ENCODE results near the gene STK39.

Gene STK39

DNA sequence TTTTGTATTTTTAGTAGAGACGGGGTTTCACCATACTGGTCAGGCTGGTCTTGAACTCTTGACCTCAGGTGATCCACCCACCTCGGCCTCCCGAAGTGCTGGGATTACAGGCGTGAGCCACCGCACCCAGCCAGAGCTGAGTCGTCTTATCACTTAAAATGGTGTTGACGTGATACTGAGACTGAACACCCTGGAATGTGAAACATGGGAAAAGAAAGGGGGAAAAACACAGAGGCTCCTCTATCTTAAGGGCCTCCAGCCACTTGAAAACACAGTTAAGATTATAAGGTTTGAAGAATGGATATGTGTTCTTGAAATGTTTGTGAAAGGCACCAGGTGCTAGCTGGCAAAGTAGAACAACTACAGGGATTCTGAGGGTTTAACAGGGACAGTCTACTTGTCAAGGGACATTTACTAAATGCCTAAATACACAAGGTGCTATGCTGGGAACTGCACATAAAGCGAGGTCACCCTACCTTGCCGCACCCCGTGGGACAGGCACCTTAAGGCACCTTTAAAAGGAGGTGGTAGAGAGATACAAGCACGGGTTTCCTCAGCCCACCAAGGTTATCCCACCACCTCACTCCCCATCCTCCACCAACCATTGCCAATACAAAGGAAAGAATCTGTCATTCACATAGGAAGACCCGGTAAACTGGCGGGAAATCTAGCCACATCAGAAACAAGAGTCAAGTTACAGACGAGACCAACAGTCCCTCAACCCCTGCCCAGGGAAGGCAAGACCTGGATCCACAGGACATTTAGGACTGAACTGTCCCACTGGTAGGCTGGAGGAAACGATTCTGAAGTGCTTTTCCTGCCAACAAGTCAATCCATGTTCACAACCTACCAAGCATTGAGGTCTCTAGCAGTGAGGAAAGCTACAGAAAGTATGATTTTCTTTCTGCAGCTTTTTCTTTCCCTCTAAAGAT is 43.4 kb downstream of the STK39 start:
- H3K9me3 ChIP-seq (ENCODE audit: control insufficient read depth, insufficient read depth, low read length), result no peaks in the 10 kb centered on the region
- no peak overlapping the region for H3K4me3 ChIP-seq (ENCODE audit: low read length)
- no peaks in the 10 kb centered on the region for H3K27me3 ChIP-seq (ENCODE audit: control insufficient read depth, low read length)
- TF ChIP-seq, protein P1, sequence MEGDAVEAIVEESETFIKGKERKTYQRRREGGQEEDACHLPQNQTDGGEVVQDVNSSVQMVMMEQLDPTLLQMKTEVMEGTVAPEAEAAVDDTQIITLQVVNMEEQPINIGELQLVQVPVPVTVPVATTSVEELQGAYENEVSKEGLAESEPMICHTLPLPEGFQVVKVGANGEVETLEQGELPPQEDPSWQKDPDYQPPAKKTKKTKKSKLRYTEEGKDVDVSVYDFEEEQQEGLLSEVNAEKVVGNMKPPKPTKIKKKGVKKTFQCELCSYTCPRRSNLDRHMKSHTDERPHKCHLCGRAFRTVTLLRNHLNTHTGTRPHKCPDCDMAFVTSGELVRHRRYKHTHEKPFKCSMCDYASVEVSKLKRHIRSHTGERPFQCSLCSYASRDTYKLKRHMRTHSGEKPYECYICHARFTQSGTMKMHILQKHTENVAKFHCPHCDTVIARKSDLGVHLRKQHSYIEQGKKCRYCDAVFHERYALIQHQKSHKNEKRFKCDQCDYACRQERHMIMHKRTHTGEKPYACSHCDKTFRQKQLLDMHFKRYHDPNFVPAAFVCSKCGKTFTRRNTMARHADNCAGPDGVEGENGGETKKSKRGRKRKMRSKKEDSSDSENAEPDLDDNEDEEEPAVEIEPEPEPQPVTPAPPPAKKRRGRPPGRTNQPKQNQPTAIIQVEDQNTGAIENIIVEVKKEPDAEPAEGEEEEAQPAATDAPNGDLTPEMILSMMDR (IDR thresholded peaks at IDR 0.05; ENCODE audit: low read depth, low read length, poor library complexity, severe bottlenecking), result no peak
- no peak for TF ChIP-seq EZH2phosphoT487 (IDR thresholded peaks at IDR 0.05; ENCODE audit: borderline replicate concordance, low read length)
- no peaks in the 10 kb centered on the region for H3F3A ChIP-seq (ENCODE audit: control insufficient read depth, insufficient read depth)
- H3K79me2 ChIP-seq (ENCODE audit: control insufficient read depth, low read length), result peaks cover 18% of the 10 kb centered on the region
- no peaks in the 10 kb centered on the region for H4K20me1 ChIP-seq (ENCODE audit: control insufficient read depth, insufficient read depth, low read depth, low read length)
- no peaks in the 10 kb centered on the region for H3K36me3 ChIP-seq (ENCODE audit: control insufficient read depth, low read length)
- no peaks in the 10 kb centered on the region; the same call in 1 of the 2 replicates for H3K9me2 ChIP-seq (replicated peaks; ENCODE audit: control insufficient read depth, low read length)
- H3K4me2 ChIP-seq (ENCODE audit: low read length), result no peak overlapping the region
- no peaks in the 10 kb centered on the region for H3K4me1 ChIP-seq (ENCODE audit: control insufficient read depth, low read length)
- no peak overlapping the region for H3K27ac ChIP-seq (ENCODE audit: low read depth, low read length)

GRCh38 chr2:168201584-168202116 is 45.7 kb downstream of the STK39 start:
- H3K27me3 ChIP-seq (ENCODE audit: control insufficient read depth, low read length), result no peaks in the 10 kb centered on the region
- no peak overlapping the region for H3K27ac ChIP-seq (ENCODE audit: low read depth, low read length)
- no peaks in the 10 kb centered on the region for H4K20me1 ChIP-seq (ENCODE audit: control insufficient read depth, insufficient read depth, low read depth, low read length)
- TF ChIP-seq, protein P1 (IDR thresholded peaks at IDR 0.05; ENCODE audit: low read depth, low read length, poor library complexity, severe bottlenecking), result no peak
- no peak for TF ChIP-seq EZH2phosphoT487 (IDR thresholded peaks at IDR 0.05; ENCODE audit: borderline replicate concordance, low read length)
- no peaks in the 10 kb centered on the region for H3K4me1 ChIP-seq (ENCODE audit: control insufficient read depth, low read length)
- H3K4me2 ChIP-seq (ENCODE audit: low read length), result no peak overlapping the region
- no peaks in the 10 kb centered on the region for H3K9me3 ChIP-seq (ENCODE audit: control insufficient read depth, insufficient read depth, low read length)
- H3K9me2 ChIP-seq (replicated peaks; ENCODE audit: control insufficient read depth, low read length), result no peaks in the 10 kb centered on the region
- H3K4me3 ChIP-seq (ENCODE audit: low read length), result no peak overlapping the region
- H3F3A ChIP-seq (ENCODE audit: control insufficient read depth, insufficient read depth), result no peaks in the 10 kb centered on the region
- peaks cover 14% of the 10 kb centered on the region for H3K79me2 ChIP-seq (ENCODE audit: control insufficient read depth, low read length)
- H3K36me3 ChIP-seq (ENCODE audit: control insufficient read depth, low read length), result no peaks in the 10 kb centered on the region

DNA sequence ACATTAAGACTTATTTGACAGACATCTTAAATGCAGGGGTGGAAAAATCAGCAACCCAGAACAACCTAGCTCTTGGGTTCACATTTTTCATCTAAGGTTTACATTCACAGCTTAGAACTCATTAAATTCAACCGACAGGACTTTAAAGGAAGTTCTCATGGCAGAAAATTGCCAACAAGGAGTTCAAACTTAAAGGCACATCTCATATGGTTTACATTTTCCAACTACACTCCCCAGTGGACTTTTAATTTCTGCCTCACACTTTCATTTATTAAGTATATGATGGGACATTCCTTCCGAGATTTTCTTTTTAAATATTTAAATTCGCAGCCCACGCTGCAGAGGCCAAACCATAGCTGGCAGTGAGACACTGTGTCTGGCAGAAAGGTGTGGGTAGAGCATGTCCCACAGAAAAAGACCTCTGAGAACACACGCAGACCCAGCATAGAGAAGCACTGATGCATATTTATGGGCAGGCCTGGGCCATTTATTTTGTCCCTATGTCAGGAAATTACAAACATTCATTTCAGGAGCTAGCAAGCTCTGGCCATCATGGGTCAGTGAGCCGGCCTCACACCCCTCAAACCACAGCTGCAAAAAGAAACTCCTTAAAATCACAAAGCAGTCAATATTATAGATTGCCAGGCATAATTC is 46.3 kb downstream of the STK39 start:
- Histone ChIP-seq H3K27me3 (ENCODE audit: control insufficient read depth, low read length) (no peaks in the 10 kb centered on the region), H3K27ac (ENCODE audit: low read depth, low read length) (no peak overlapping the region), H3K4me1 (ENCODE audit: control insufficient read depth, low read length) (peaks cover under 1% of the 10 kb centered on the region), H3K4me2 (ENCODE audit: low read length) (no peak overlapping the region), H3K9me3 (ENCODE audit: control insufficient read depth, insufficient read depth, low read length) (no peaks in the 10 kb centered on the region), H3K36me3 (ENCODE audit: control insufficient read depth, low read length) (no peaks in the 10 kb centered on the region), H4K20me1 (ENCODE audit: control insufficient read depth, insufficient read depth, low read depth, low read length) (no peaks in the 10 kb centered on the region), H3K79me2 (ENCODE audit: control insufficient read depth, low read length) (peaks cover 14% of the 10 kb centered on the region), H3F3A (ENCODE audit: control insufficient read depth, insufficient read depth) (no peaks in the 10 kb centered on the region), H3K4me3 (ENCODE audit: low read length) (no peak overlapping the region), H3K9me2 (replicated peaks; ENCODE audit: control insufficient read depth, low read length) (no peaks in the 10 kb centered on the region)
- TF ChIP-seq, protein P1 (IDR thresholded peaks at IDR 0.05; ENCODE audit: low read depth, low read length, poor library complexity, severe bottlenecking), result no peak
- no peak for TF ChIP-seq EZH2phosphoT487 (IDR thresholded peaks at IDR 0.05; ENCODE audit: borderline replicate concordance, low read length)
